IMR-90 (cell line): ENCODE results near the gene HORMAD2. TPM values are rescaled to one million over a fixed set of nuclear protein-coding genes. Genes with fewer than 3 reads are reported as not detected.

ENCODE experiments used
- ATAC-seq: fragments of 200-7000 bp; cut with Tn5 transposase; 2 replicates; pipeline ENCODE4 v1.9.1; 2020; ENCODE audit warnings: low read depth, mild to moderate bottlenecking, moderate library complexity
- BruUV-seq: library from RNA; stranded (reverse); fragments of 400-500 nt; replicated peaks from 2 replicates; lab custom pipeline; 2021; lab: Mats Ljungman, UMichigan
- CTCF ChIA-PET: fragments of 300-600 bp; formaldehyde crosslinking; extraction: SDS; loops from one replicate; lab custom pipeline; 2021; ENCODE audit warnings: antibody characterized with exemption; lab: Yijun Ruan, JAX
- POLR2A ChIA-PET: fragments of 300-600 bp; sonication (Branson Sonifier 250); formaldehyde crosslinking; loops from one replicate; lab custom pipeline; 2022; ENCODE audit warnings: antibody characterized with exemption; ENCODE audit not compliant: unreplicated experiment; lab: Charles Lee
- DNase-seq: peaks from one replicate; pipeline ENCODE4 v3.0.0; 2013
- H2AFZ ChIP-seq: replicated peaks from 2 replicates; pipeline ENCODE3; 2013; ENCODE audit warnings: low read length, mild to moderate bottlenecking; ENCODE audit not compliant: poor library complexity
- H2AK5ac ChIP-seq: 2 replicates; pipeline ENCODE4 v1.6.1; 2013; ENCODE audit warnings: low read depth, low read length, inconsistent platforms
- H2AK9ac ChIP-seq: replicated peaks from 2 replicates; pipeline ENCODE3; 2013; ENCODE audit warnings: mild to moderate bottlenecking, low read depth, low read length, moderate library complexity; ENCODE audit not compliant: poor library complexity
- H2BK120ac ChIP-seq: 2 replicates; pipeline ENCODE4 v1.6.1; 2013; ENCODE audit warnings: low read depth, low read length, inconsistent platforms
- H2BK15ac ChIP-seq: 3 replicates; pipeline ENCODE4 v1.6.1; 2013; ENCODE audit warnings: low read depth, low read length, inconsistent platforms
- H2BK20ac ChIP-seq: 2 replicates; pipeline ENCODE4 v1.6.1; 2013; ENCODE audit warnings: low read depth, mild to moderate bottlenecking, inconsistent platforms, low read length, moderate library complexity
- H2BK5ac ChIP-seq: 2 replicates; pipeline ENCODE4 v1.6.1; 2013; ENCODE audit warnings: mild to moderate bottlenecking, low read depth, low read length, inconsistent platforms; ENCODE audit not compliant: poor library complexity, severe bottlenecking
- H3K14ac ChIP-seq: replicated peaks from 2 replicates; pipeline ENCODE4 v1.6.1; 2013; ENCODE audit warnings: low read depth, low read length, inconsistent platforms
- H3K18ac ChIP-seq: 2 replicates; pipeline ENCODE4 v1.6.1; 2013; ENCODE audit warnings: low read depth, low read length, control low read depth
- H3K23ac ChIP-seq: 2 replicates; pipeline ENCODE4 v1.6.1; 2013; ENCODE audit warnings: low read depth, low read length, inconsistent platforms
- H3K27ac ChIP-seq: 2 replicates; pipeline ENCODE4 v1.5.1; 2013; ENCODE audit warnings: mild to moderate bottlenecking, control low read depth, low read length; ENCODE audit not compliant: insufficient read depth
- H3K27me3 ChIP-seq: 2 replicates; pipeline ENCODE4 v1.6.1; 2013; ENCODE audit warnings: low read length; ENCODE audit not compliant: control insufficient read depth, insufficient read depth
- H3K36me3 ChIP-seq: 2 replicates; pipeline ENCODE4 v1.6.1; 2013; ENCODE audit warnings: low read length, mixed read lengths; ENCODE audit not compliant: control insufficient read depth, insufficient read depth
- H3K4ac ChIP-seq: 2 replicates; pipeline ENCODE4 v1.6.1; 2013; ENCODE audit warnings: low read depth, low read length, inconsistent platforms
- H3K4me1 ChIP-seq: 2 replicates; pipeline ENCODE4 v1.6.1; 2013; ENCODE audit warnings: low read length, mixed read lengths; ENCODE audit not compliant: control insufficient read depth, insufficient read depth
- H3K4me2 ChIP-seq: 2 replicates; pipeline ENCODE4 v1.6.1; 2013; ENCODE audit warnings: low read depth, mild to moderate bottlenecking, control low read depth, low read length, moderate library complexity
- H3K4me3 ChIP-seq: 2 replicates; pipeline ENCODE4 v1.5.1; 2013; ENCODE audit warnings: low read depth, mild to moderate bottlenecking, control low read depth, low read length, moderate library complexity; ENCODE audit not compliant: insufficient read depth
- H3K56ac ChIP-seq: 2 replicates; pipeline ENCODE4 v1.6.1; 2013; ENCODE audit warnings: low read length, inconsistent platforms; ENCODE audit not compliant: insufficient read depth; ENCODE audit errors: extremely low read depth
- H3K79me1 ChIP-seq, 2 experiments: 2 replicates each; pipeline ENCODE4 v1.6.1; 2013; ENCODE audit warnings: low read length in 2 of 2, inconsistent platforms in 1 of 2, low read depth in 1 of 2
- H3K9ac ChIP-seq: 2 replicates; pipeline ENCODE4 v1.6.1; 2013; ENCODE audit warnings: low read depth, low read length, control low read depth
- H3K9me1 ChIP-seq: 2 replicates; pipeline ENCODE4 v1.6.1; 2013; ENCODE audit warnings: low read length, inconsistent platforms; ENCODE audit not compliant: insufficient read depth
- H3K9me3 ChIP-seq: 2 replicates; pipeline ENCODE4 v1.6.1; 2013; ENCODE audit warnings: low read length; ENCODE audit not compliant: control insufficient read depth, insufficient read depth
- H4K20me1 ChIP-seq: 2 replicates; pipeline ENCODE4 v1.6.1; 2013; ENCODE audit warnings: low read length, inconsistent platforms; ENCODE audit not compliant: insufficient read depth
- H4K5ac ChIP-seq: 2 replicates; pipeline ENCODE4 v1.6.1; 2013; ENCODE audit warnings: mild to moderate bottlenecking, low read depth, low read length, control low read depth
- H4K8ac ChIP-seq, 2 experiments: 2 replicates each; pipeline ENCODE4 v1.6.1; 2013; ENCODE audit warnings: low read depth in 2 of 2, low read length in 2 of 2, control low read depth in 1 of 2, inconsistent platforms in 1 of 2
- H4K91ac ChIP-seq: 2 replicates; pipeline ENCODE4 v1.6.1; 2013; ENCODE audit warnings: low read depth, low read length, inconsistent platforms; ENCODE audit not compliant: insufficient read depth
- BHLHE40 ChIP-seq: fragments of 150-350 bp; IDR thresholded peaks from 2 replicates; pipeline ENCODE4 v1.6.1; 2016; ENCODE audit warnings: mild to moderate bottlenecking, low read depth, low read length
- CEBPB ChIP-seq: IDR thresholded peaks from 2 replicates; pipeline ENCODE4 v1.6.1; 2012; ENCODE audit warnings: low read depth, low read length, improper control_type of control experiment
- CHD1 ChIP-seq: IDR thresholded peaks from 2 replicates; pipeline ENCODE4 v1.6.1; 2012; ENCODE audit warnings: low read depth, low read length, improper control_type of control experiment
- FOS ChIP-seq: fragments of 150-350 bp; IDR thresholded peaks from 2 replicates; pipeline ENCODE4 v1.6.1; 2016; ENCODE audit warnings: low read depth, low read length
- MAFK ChIP-seq: IDR thresholded peaks from 2 replicates; pipeline ENCODE4 v1.6.1; 2012; ENCODE audit warnings: low read depth, low read length, improper control_type of control experiment
- MAZ ChIP-seq: IDR thresholded peaks from 2 replicates; pipeline ENCODE4 v1.6.1; 2012; ENCODE audit warnings: low read depth, mild to moderate bottlenecking, low read length, improper control_type of control experiment, moderate library complexity, borderline replicate concordance
- MXI1 ChIP-seq: IDR thresholded peaks from 2 replicates; pipeline ENCODE4 v1.6.1; 2012; ENCODE audit warnings: low read depth, mild to moderate bottlenecking, low read length, moderate library complexity, borderline replicate concordance
- NFE2L2 ChIP-seq: fragments of 150-350 bp; IDR thresholded peaks from 2 replicates; pipeline ENCODE4 v1.6.1; 2016; ENCODE audit warnings: low read depth, mild to moderate bottlenecking, low read length
- POLR2A ChIP-seq: IDR thresholded peaks from 2 replicates; pipeline ENCODE4 v1.6.1; 2012; ENCODE audit warnings: mild to moderate bottlenecking, low read depth, low read length
- RAD21 ChIP-seq: IDR thresholded peaks from 2 replicates; pipeline ENCODE4 v1.6.1; 2012; ENCODE audit warnings: low read length, improper control_type of control experiment
- RCOR1 ChIP-seq: IDR thresholded peaks from 2 replicates; pipeline ENCODE4 v1.6.1; 2012; ENCODE audit warnings: mild to moderate bottlenecking, low read length, improper control_type of control experiment; ENCODE audit not compliant: insufficient replicate concordance
- RFX5 ChIP-seq: IDR thresholded peaks from 2 replicates; pipeline ENCODE4 v1.8.0; 2012; ENCODE audit warnings: low read depth, mild to moderate bottlenecking, low read length, moderate library complexity
- SMC3 ChIP-seq: fragments of 150-350 bp; IDR thresholded peaks from 2 replicates; pipeline ENCODE4 v1.6.1; 2016; ENCODE audit warnings: low read depth, mild to moderate bottlenecking, antibody characterized with exemption, low read length, moderate library complexity
- WGBS, 2 experiments: methylation state at CpG; one replicate each; pipeline versions ENCODE4 v1.1.5 to v1.1.7; 2013; ENCODE audit warnings: missing lambda C conversion rate in 2 of 2; ENCODE audit not compliant: insufficient read length in 1 of 2; ENCODE audit errors: extremely low coverage in 2 of 2; 5-methylcytosine and 5-hydroxymethylcytosine counted together
- dilution Hi-C: fragments of 300-500 bp; cut with HindIII; formaldehyde crosslinking; loops from one replicate; pipeline ENCODE4 v1.14.3; 2018; ENCODE audit warnings: low sequenced_read_pairs; ENCODE audit not compliant: unreplicated experiment
- in situ Hi-C: fragments of 300-500 bp; cut with MboI; formaldehyde crosslinking; loops from 3 replicates; pipeline ENCODE4 v1.14.3; 2019; ENCODE audit warnings: low sequenced_read_pairs, inconsistent platforms, mixed read lengths
- intact Hi-C: fragments of 100-400 bp; cut with micrococcal nuclease; formaldehyde crosslinking; loops from 2 replicates; pipeline ENCODE4 v1.10.0; 2022
- polyA plus RNA-seq, 3 experiments: library from polyadenylated mRNA; depleted of rRNA; stranded (reverse); fragments of >200 nt; gene quantifications; 2 replicates each; pipeline ENCODE4 v1.2.3, GENCODE V29; 2012; ENCODE audit warnings: low replicate concordance in 1 of 3
- total RNA-seq: library from RNA; depleted of rRNA; stranded (reverse); fragments of >200 nt; gene quantifications from 2 replicates; pipeline ENCODE4 v1.2.3, GENCODE V29; 2012
- TF ChIP-seq, protein P1 (sequence below): fragments of 150-350 bp; IDR thresholded peaks from 2 replicates; pipeline ENCODE4 v1.6.1; 2017; ENCODE audit warnings: mild to moderate bottlenecking, antibody characterized with exemption, low read length, low read depth
- TF ChIP-seq, protein P2 (sequence below): conservative IDR thresholded peaks from 2 replicates; pipeline ENCODE4 v1.5.1; 2012; ENCODE audit warnings: mild to moderate bottlenecking, low read depth, low read length, improper control_type of control experiment
- TF ChIP-seq, protein P3 (sequence below): fragments of 150-350 bp; IDR thresholded peaks from 2 replicates; pipeline ENCODE4 v1.6.1; 2016; ENCODE audit warnings: low read depth, mild to moderate bottlenecking, low read length, moderate library complexity, borderline replicate concordance

The HORMAD2 gene
- total and polyA plus RNA-seq, 2 of the 4 experiments (the other 2 are of a cell fraction), result not detected

DNA sequence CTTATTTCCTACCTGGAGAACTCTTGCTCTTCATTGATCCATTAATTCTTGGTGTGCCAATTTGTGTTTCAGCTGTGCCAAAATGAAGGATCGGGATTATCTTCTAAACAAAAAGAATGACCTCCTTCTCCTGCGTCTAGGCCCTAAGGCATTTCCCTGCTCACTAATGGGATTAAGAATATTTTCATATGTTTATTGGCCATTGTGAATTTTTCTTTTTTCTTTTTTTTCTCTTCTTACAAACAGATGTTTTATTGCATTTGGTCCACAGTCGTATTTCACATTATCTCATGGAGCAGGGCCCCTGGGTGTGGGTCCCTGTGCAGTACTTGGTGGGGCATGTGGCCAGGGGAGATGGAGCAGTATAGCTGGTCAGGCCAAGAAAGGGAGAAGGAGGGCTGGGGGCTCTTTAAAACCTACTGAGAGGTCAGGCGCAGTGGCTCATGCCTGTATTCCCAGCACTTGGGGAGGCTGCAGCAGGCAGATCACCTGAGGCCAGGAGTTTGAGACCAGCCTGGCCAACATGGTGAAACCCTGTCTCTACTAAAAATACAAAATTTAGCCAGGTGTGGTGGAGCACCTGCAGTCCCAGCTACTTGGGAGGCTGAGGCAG lies 35.3 kb upstream of the HORMAD2 start:
- Histone ChIP-seq H3K4me2 (no peak overlapping the region), H4K8ac (no peak overlapping the region), H3K9me1 (peaks cover 5% of the 10 kb centered on the region), H2BK15ac (no peak overlapping the region), H3K79me1 (no peaks in the 10 kb centered on the region), H4K20me1 (no peaks in the 10 kb centered on the region), H3K9ac (no peak overlapping the region), H2AK9ac (no peak overlapping the region), H2AK5ac (no peak overlapping the region; the same call in 1 of the 2 replicates), H3K4ac (no peak overlapping the region), H3K56ac (no peak overlapping the region), H3K4me3 (no peak overlapping the region), H3K27ac (no peak overlapping the region), H3K4me1 (peaks cover 4% of the 10 kb centered on the region; the same call in 1 of the 2 replicates), H2AFZ (no peak overlapping the region), H2BK5ac (no peak overlapping the region), H3K18ac (no peak overlapping the region), H2BK20ac (no peak overlapping the region), H4K91ac (no peak overlapping the region), H2BK120ac (no peak overlapping the region), H3K27me3 (no peaks in the 10 kb centered on the region), H3K14ac (no peak overlapping the region), H3K36me3 (no peaks in the 10 kb centered on the region), H3K9me3 (no peaks in the 10 kb centered on the region), H3K23ac (no peak overlapping the region), H4K5ac (no peak overlapping the region)
- no peak for ATAC-seq
- ChIA-PET POLR2A (no interaction called here), CTCF (no interaction called here)
- BruUV-seq, result no TSS peak
- no peak for TF ChIP-seq POLR2A
- no peak for TF ChIP-seq MAFK
- no peak for TF ChIP-seq FOS
- TF ChIP-seq MXI1, result no peak
- TF ChIP-seq NFE2L2, result no peak
- TF ChIP-seq, protein P1, sequence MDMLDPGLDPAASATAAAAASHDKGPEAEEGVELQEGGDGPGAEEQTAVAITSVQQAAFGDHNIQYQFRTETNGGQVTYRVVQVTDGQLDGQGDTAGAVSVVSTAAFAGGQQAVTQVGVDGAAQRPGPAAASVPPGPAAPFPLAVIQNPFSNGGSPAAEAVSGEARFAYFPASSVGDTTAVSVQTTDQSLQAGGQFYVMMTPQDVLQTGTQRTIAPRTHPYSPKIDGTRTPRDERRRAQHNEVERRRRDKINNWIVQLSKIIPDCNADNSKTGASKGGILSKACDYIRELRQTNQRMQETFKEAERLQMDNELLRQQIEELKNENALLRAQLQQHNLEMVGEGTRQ, result no peak
- no peak for TF ChIP-seq RAD21
- TF ChIP-seq SMC3, result no peak
- TF ChIP-seq BHLHE40, result no peak
- TF ChIP-seq RCOR1, result no peak
- TF ChIP-seq, protein P2, sequence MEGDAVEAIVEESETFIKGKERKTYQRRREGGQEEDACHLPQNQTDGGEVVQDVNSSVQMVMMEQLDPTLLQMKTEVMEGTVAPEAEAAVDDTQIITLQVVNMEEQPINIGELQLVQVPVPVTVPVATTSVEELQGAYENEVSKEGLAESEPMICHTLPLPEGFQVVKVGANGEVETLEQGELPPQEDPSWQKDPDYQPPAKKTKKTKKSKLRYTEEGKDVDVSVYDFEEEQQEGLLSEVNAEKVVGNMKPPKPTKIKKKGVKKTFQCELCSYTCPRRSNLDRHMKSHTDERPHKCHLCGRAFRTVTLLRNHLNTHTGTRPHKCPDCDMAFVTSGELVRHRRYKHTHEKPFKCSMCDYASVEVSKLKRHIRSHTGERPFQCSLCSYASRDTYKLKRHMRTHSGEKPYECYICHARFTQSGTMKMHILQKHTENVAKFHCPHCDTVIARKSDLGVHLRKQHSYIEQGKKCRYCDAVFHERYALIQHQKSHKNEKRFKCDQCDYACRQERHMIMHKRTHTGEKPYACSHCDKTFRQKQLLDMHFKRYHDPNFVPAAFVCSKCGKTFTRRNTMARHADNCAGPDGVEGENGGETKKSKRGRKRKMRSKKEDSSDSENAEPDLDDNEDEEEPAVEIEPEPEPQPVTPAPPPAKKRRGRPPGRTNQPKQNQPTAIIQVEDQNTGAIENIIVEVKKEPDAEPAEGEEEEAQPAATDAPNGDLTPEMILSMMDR, result no peak
- TF ChIP-seq, protein P3, sequence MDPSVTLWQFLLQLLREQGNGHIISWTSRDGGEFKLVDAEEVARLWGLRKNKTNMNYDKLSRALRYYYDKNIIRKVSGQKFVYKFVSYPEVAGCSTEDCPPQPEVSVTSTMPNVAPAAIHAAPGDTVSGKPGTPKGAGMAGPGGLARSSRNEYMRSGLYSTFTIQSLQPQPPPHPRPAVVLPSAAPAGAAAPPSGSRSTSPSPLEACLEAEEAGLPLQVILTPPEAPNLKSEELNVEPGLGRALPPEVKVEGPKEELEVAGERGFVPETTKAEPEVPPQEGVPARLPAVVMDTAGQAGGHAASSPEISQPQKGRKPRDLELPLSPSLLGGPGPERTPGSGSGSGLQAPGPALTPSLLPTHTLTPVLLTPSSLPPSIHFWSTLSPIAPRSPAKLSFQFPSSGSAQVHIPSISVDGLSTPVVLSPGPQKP, result no peak
- TF ChIP-seq MAZ, result no peak
- no peak for TF ChIP-seq CEBPB
- TF ChIP-seq CHD1, result no peak
- no peak for TF ChIP-seq RFX5
- DNase-seq, result no peak
- WGBS, 2 experiments, result no CpG with 5 or more reads among the region's 4 CpGs
- intact Hi-C loops (no loop called here), in situ Hi-C loops (no loop called here), dilution Hi-C loops (loop anchor here (25.0 kb wide), 1 partner anchor 358 kb away; no protein-coding TSS in a partner anchor)
